H1 (cell line): Measurements from ENCODE around the gene CDK9. TPM values are rescaled to one million over a fixed set of nuclear protein-coding genes. Genes with fewer than 3 reads are reported as not detected.

Experiments
- CTCF ChIA-PET: fragments of 300-600 bp; sonication (Branson Sonifier 250); formaldehyde crosslinking; loops from one replicate; lab custom pipeline; 2021; ENCODE audit not compliant: partially characterized antibody; lab: Charles Lee
- POLR2A ChIA-PET: fragments of 300-600 bp; sonication (Branson Sonifier 250); formaldehyde crosslinking; loops from one replicate; lab custom pipeline; 2021; ENCODE audit warnings: inconsistent platforms; ENCODE audit not compliant: partially characterized antibody; lab: Charles Lee
- DNase-seq, 2 experiments: peaks; one replicate each; pipeline versions ENCODE4 v3.0.0 to v3.0.0-alpha.2; 2010 to 2022; ENCODE audit warnings: low spot score in 2 of 2, low read depth in 1 of 2, mixed read lengths in 1 of 2
- FAIRE-seq: peaks from 2 replicates; lab custom pipeline; 2011; peaks lifted over from hg19 to GRCh38; lab: Jason Lieb, UNC
- H2AFZ ChIP-seq: 2 replicates; pipeline ENCODE4 v1.8.1; 2012; ENCODE audit warnings: low read length, inconsistent platforms
- H2AK5ac ChIP-seq: 2 replicates; pipeline ENCODE4 v1.6.1; 2013; ENCODE audit warnings: low read depth, low read length
- H2BK120ac ChIP-seq: replicated peaks from 2 replicates; pipeline ENCODE3; 2013; ENCODE audit warnings: low read depth, low read length, inconsistent platforms
- H2BK12ac ChIP-seq: 2 replicates; pipeline ENCODE4 v1.6.1; 2013; ENCODE audit warnings: low read depth, low read length
- H2BK15ac ChIP-seq: 2 replicates; pipeline ENCODE4 v1.6.1; 2013; ENCODE audit warnings: low read length
- H2BK20ac ChIP-seq: 2 replicates; pipeline ENCODE4 v1.6.1; 2013; ENCODE audit warnings: low read length
- H2BK5ac ChIP-seq: 2 replicates; pipeline ENCODE4 v1.6.1; 2013; ENCODE audit warnings: low read depth, low read length
- H3K14ac ChIP-seq: 2 replicates; pipeline ENCODE4 v1.6.1; 2013; ENCODE audit warnings: inconsistent platforms; ENCODE audit not compliant: insufficient read length
- H3K18ac ChIP-seq: 2 replicates; pipeline ENCODE4 v1.6.1; 2013; ENCODE audit warnings: low read length; ENCODE audit errors: extremely low read depth
- H3K23ac ChIP-seq: 2 replicates; pipeline ENCODE4 v1.6.1; 2013; ENCODE audit warnings: inconsistent platforms; ENCODE audit not compliant: insufficient read length
- H3K23me2 ChIP-seq: 2 replicates; pipeline ENCODE4 v1.6.1; 2013; ENCODE audit warnings: low read depth, low read length
- H3K27ac ChIP-seq: 2 replicates; pipeline ENCODE4 v1.6.1; 2011; ENCODE audit warnings: low read depth, low read length, inconsistent platforms
- H3K27me3 ChIP-seq, 4 experiments: replicated peaks in 1 of 4; 1 replicate in 1 of 4; 2 replicates in 3 of 4; pipeline versions ENCODE4 v1.6.1 to v1.8.1; 2011 to 2013; ENCODE audit warnings: low read length in 3 of 4, mild to moderate bottlenecking in 3 of 4, inconsistent platforms in 2 of 4, mixed read lengths in 2 of 4, moderate library complexity in 1 of 4; ENCODE audit not compliant: control insufficient read depth in 3 of 4, insufficient read depth in 3 of 4; ENCODE audit errors: extremely low read depth in 1 of 4
- H3K36me3 ChIP-seq, 4 experiments: 2 replicates each; pipeline versions ENCODE4 v1.6.1 to v1.8.1; 2011 to 2013; ENCODE audit warnings: mild to moderate bottlenecking in 4 of 4, low read length in 3 of 4, moderate library complexity in 2 of 4, control low read depth in 1 of 4, inconsistent platforms in 1 of 4; ENCODE audit not compliant: insufficient read depth in 4 of 4, control insufficient read depth in 2 of 4
- H3K4ac ChIP-seq: replicated peaks from 2 replicates; pipeline ENCODE3; 2013; ENCODE audit warnings: low read length, low read depth, mixed read lengths, inconsistent platforms; ENCODE audit not compliant: insufficient read length
- H3K4me1 ChIP-seq, 4 experiments: replicated peaks in 1 of 4; 1 replicate in 1 of 4; 2 replicates in 3 of 4; pipeline versions ENCODE4 v1.6.1 to v1.8.1; 2011 to 2013; ENCODE audit warnings: low read length in 3 of 4, inconsistent platforms in 2 of 4, mixed read lengths in 1 of 4; ENCODE audit not compliant: insufficient read depth in 4 of 4, control insufficient read depth in 3 of 4
- H3K4me2 ChIP-seq, 2 experiments: 2 replicates each; pipeline versions ENCODE4 v1.6.1 to v1.8.1; 2011 to 2013; ENCODE audit warnings: low read depth in 2 of 2, low read length in 2 of 2, control low read depth in 1 of 2, inconsistent platforms in 1 of 2, mild to moderate bottlenecking in 1 of 2; ENCODE audit not compliant: insufficient read depth in 1 of 2
- H3K4me3 ChIP-seq, 4 experiments: fragments of 200-600, 300-600 bp in 1 of 4; sonication (generic), shearing (Covaris generic), sonication (Bioruptor Twin) in 1 of 4; 2 replicates each; pipeline versions ENCODE4 v1.5.1 to v1.8.1; 2011 to 2016; ENCODE audit warnings: low read length in 4 of 4, low read depth in 3 of 4, control low read depth in 2 of 4, inconsistent platforms in 2 of 4, mild to moderate bottlenecking in 2 of 4, mixed read lengths in 1 of 4, moderate library complexity in 1 of 4; ENCODE audit not compliant: insufficient read depth in 2 of 4; ENCODE audit errors: extremely low read depth in 1 of 4
- H3K56ac ChIP-seq: replicated peaks from 2 replicates; pipeline ENCODE3; 2013; ENCODE audit warnings: low read depth, mild to moderate bottlenecking, mixed read lengths, low read length, inconsistent platforms; ENCODE audit not compliant: insufficient read length
- H3K79me1 ChIP-seq: 2 replicates; pipeline ENCODE4 v1.6.1; 2013; ENCODE audit warnings: low read depth, low read length, control low read depth
- H3K79me2 ChIP-seq, 2 experiments: 2 replicates each; pipeline versions ENCODE4 v1.6.1 to v1.8.1; 2012 to 2013; ENCODE audit warnings: low read length in 2 of 2, mild to moderate bottlenecking in 2 of 2, inconsistent platforms in 1 of 2; ENCODE audit not compliant: insufficient read depth in 2 of 2, control insufficient read depth in 1 of 2
- H3K9ac ChIP-seq, 4 experiments: replicated peaks in 1 of 4; 1 replicate in 1 of 4; 2 replicates in 3 of 4; pipeline versions ENCODE4 v1.6.1 to v1.8.1; 2011 to 2013; ENCODE audit warnings: low read depth in 3 of 4, low read length in 3 of 4, control low read depth in 2 of 4, mild to moderate bottlenecking in 2 of 4, moderate library complexity in 2 of 4, inconsistent platforms in 1 of 4; ENCODE audit errors: extremely low read depth in 1 of 4
- H3K9me3 ChIP-seq, 2 experiments: 2 replicates each; pipeline versions ENCODE4 v1.6.1 to v1.8.1; 2012 to 2013; ENCODE audit warnings: mild to moderate bottlenecking in 2 of 2, moderate library complexity in 2 of 2, control low read depth in 1 of 2, inconsistent platforms in 1 of 2, low read depth in 1 of 2, low read length in 1 of 2, mixed read lengths in 1 of 2; ENCODE audit not compliant: insufficient read depth in 2 of 2
- H4K20me1 ChIP-seq, 2 experiments: replicated peaks in 1 of 2; 2 replicates each; pipeline versions ENCODE3 to v1.8.1; 2011 to 2013; ENCODE audit warnings: inconsistent platforms in 2 of 2, low read length in 2 of 2, mild to moderate bottlenecking in 1 of 2; ENCODE audit not compliant: insufficient read depth in 2 of 2, control insufficient read depth in 1 of 2
- H4K5ac ChIP-seq: 2 replicates; pipeline ENCODE4 v1.6.1; 2013; ENCODE audit warnings: low read length, low read depth, mixed read lengths, inconsistent platforms; ENCODE audit not compliant: insufficient read length
- H4K8ac ChIP-seq: 2 replicates; pipeline ENCODE4 v1.8.0; 2013; ENCODE audit warnings: mild to moderate bottlenecking, moderate library complexity, low read length, inconsistent platforms; ENCODE audit not compliant: insufficient read depth; ENCODE audit errors: extremely low read depth
- H4K91ac ChIP-seq: replicated peaks from 2 replicates; pipeline ENCODE3; 2013; ENCODE audit warnings: low read length, mixed read lengths, inconsistent platforms; ENCODE audit not compliant: insufficient read length
- ATF2 ChIP-seq: IDR thresholded peaks from 2 replicates; pipeline ENCODE4 v1.6.1; 2012; ENCODE audit warnings: low read length, inconsistent platforms
- KDM1A ChIP-seq: fragments of 200-600, 300-600 bp; sonication (generic); IDR thresholded peaks from 2 replicates; pipeline ENCODE4 v1.7.1; 2016; ENCODE audit warnings: mild to moderate bottlenecking, low read length, borderline replicate concordance
- SIRT6 ChIP-seq: IDR thresholded peaks from one replicate; pipeline ENCODE4 v1.7.1; 2012; ENCODE audit warnings: low read length, inconsistent platforms
- TCF12 ChIP-seq: IDR thresholded peaks from 2 replicates; pipeline ENCODE4 v1.6.1; 2011; ENCODE audit warnings: low read depth, mild to moderate bottlenecking, low read length
- WGBS, 2 experiments: shearing (Covaris generic) in 1 of 2; methylation state at CpG; one replicate each; pipeline versions ENCODE4 v1.1.6 to v1.1.7; 2013 to 2015; ENCODE audit warnings: low lambda C conversion rate in 2 of 2, mixed read lengths in 2 of 2, inconsistent platforms in 1 of 2, low coverage in 1 of 2, missing lambda C conversion rate in 1 of 2; ENCODE audit not compliant: insufficient replicate concordance in 2 of 2, insufficient coverage in 1 of 2, insufficient read length in 1 of 2; ENCODE audit errors: extremely low coverage in 1 of 2, missing lambda C conversion rate in 1 of 2; 5-methylcytosine and 5-hydroxymethylcytosine counted together
- polyA plus RNA-seq, 7 experiments: library from polyadenylated mRNA; depleted of rRNA in 3 of 7; stranded (reverse) in 5 of 7; unstranded in 2 of 7; fragments of >200 nt in 5 of 7; fragments of 200-250 nt in 2 of 7; gene quantifications; 1 replicate in 5 of 7; 2 replicates in 1 of 7; 4 replicates in 1 of 7; pipeline versions ENCODE4 v1.2.1 to v1.2.3, GENCODE V29; 2011 to 2013; ENCODE audit warnings: missing spikeins in 2 of 7, mixed read lengths in 2 of 7
- total RNA-seq: library from RNA; stranded (reverse); fragmentation: NEBNext Ultra II Directional; extraction: Animal tissue kit (Norgen Biotek cat#: 25700); gene quantifications from 2 replicates; pipeline ENCODE4 v1.2.1, GENCODE V29; 2021

Gene CDK9
- total and polyA plus RNA-seq, 2 of the 8 experiments (the other 6 are each of a cell fraction or from before 2014, with no cell fraction given) = 69.1 to 87.5 TPM

GRCh38 chr9:127822108-127822507 lies 36.3 kb downstream of the CDK9 start:
- H4K20me1 ChIP-seq = peaks cover 2 to 3% of the 10 kb centered on the region in 2 experiments
- no peak overlapping the region for H3K56ac ChIP-seq
- no peak overlapping the region for H2BK5ac ChIP-seq
- no peak overlapping the region for H3K4me2 ChIP-seq
- H3K23me2 ChIP-seq = peaks cover 7% of the 10 kb centered on the region; the same call in 1 of the 2 replicates
- H3K4me3 ChIP-seq = no peak overlapping the region
- no peak overlapping the region for H3K9ac ChIP-seq
- H2BK12ac ChIP-seq = no peak overlapping the region
- H3K27ac ChIP-seq = no peak overlapping the region
- TF ChIP-seq ATF2 (no peak), KDM1A (no peak), SIRT6 (no peak), TCF12 (no peak)
- no peaks in the 10 kb centered on the region for H3K79me1 ChIP-seq
- FAIRE-seq = no peak
- no peak overlapping the region for H3K4ac ChIP-seq
- no peak overlapping the region for H2AK5ac ChIP-seq
- no peak overlapping the region for H3K14ac ChIP-seq
- H3K36me3 ChIP-seq = no peaks in the 10 kb centered on the region
- H4K8ac ChIP-seq = no peak overlapping the region
- no peak overlapping the region for H2BK120ac ChIP-seq
- H3K23ac ChIP-seq = no peak overlapping the region
- WGBS, 2 experiments = 89% methylated on average over 4 of the region's 4 CpGs; no CpG with 5 or more reads in 1 of the 2 experiments
- H4K5ac ChIP-seq = no peak overlapping the region
- no peak for DNase-seq
- H3K79me2 ChIP-seq = no peaks in the 10 kb centered on the region
- POLR2A ChIA-PET = interaction anchor here (1.9 to 4.8 kb wide), 2 partner anchors 7 to 13 kb away, joined by 5 to 34 read pairs; no protein-coding TSS in a partner anchor
- H3K27me3 ChIP-seq = peaks cover 0 to 12% (median 7%) of the 10 kb centered on the region in 4 experiments; a peak in 5 of 7 replicates
- no peak overlapping the region for H4K91ac ChIP-seq
- no peak overlapping the region for H2BK20ac ChIP-seq
- peaks cover 0 to 10% (median 8%) of the 10 kb centered on the region in 4 experiments; a peak in 5 of 7 replicates for H3K4me1 ChIP-seq
- no peak overlapping the region for H3K18ac ChIP-seq
- no peak overlapping the region for H2BK15ac ChIP-seq
- no peaks in the 10 kb centered on the region for H3K9me3 ChIP-seq
- CTCF ChIA-PET = interaction anchor here (0.8 to 7.3 kb wide), 5 partner anchors 17 to 99 kb away, joined by 3 to 116 read pairs (median 19); no protein-coding TSS in a partner anchor
- H2AFZ ChIP-seq = no peak overlapping the region
